ENCODE measurements around the gene CSNK2A1. TPM values are rescaled to one million over a fixed set of nuclear protein-coding genes. Genes with fewer than 3 reads are reported as not detected.
"Not testable (repeated sequence)": the region's sequence is repeated elsewhere in the genome, so short reads cannot be mapped to it uniquely, and the experiment has no call there.

The CSNK2A1 gene
- polyA plus RNA-seq, 1 experiment, result 71.5 TPM

DNA sequence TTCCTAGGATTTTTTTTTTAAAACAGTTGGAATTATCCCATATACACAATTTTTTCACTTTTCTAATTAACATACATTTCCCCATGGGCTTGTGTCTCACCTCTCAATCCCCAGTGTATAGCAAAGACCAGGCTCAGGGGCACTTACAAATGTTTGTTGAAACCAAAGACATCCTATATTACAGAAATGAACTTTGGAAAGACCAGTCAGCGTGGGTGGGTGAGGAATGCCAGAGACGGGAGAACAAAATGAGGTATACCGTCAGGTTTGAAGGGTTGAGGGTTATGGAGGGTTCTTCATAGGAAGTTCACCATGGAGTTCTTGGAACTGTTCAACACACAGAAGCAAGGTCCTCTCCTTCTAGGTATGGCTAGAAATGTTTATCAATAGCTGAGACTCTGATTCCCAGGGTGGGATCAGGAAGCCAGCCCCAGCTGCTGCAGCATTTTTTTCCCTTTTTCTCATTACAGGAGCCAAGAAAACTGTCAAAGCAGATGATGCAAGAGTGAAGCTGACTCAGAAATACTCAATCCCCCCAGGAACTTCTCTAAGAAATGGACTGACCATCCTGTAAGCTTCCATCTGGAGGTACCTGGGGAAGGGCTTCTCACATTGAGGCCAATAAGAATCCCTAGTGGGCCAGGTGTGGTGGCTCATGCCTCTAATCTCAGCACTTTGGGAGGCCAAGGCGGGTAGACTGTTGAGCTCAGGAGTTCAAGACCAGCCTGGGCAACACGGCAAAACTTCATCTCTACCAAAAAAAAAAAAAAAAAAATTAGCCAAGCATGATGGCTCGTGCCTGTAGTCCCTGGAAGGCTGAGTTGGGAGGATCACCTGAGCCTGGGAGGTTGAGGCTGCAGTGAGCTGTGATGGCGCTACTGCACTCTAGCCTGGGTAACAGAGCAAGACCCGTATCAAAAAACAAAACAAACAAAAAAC, 65.3 kb downstream of the CSNK2A1 start:
- DNase-seq (ENCODE audit: low read depth), result no peak
- ChIA-PET POLR2A (no interaction called here), CTCF (interaction anchor here (0.7 to 4.7 kb wide), 9 partner anchors 9 to 435 kb away, joined by 3 to 43 read pairs (median 4); partner anchors contain the start of gene TBC1D20)
- Histone ChIP-seq H3K27me3 (ENCODE audit: control insufficient read depth, insufficient read depth, low read length) (no peaks in the 10 kb centered on the region), H3K36me3 (ENCODE audit: control insufficient read depth, insufficient read depth, low read length) (peaks cover 5% of the 10 kb centered on the region), H3K4me3 (ENCODE audit: low read depth, low read length) (no peak overlapping the region)
- TF ChIP-seq, protein P1, sequence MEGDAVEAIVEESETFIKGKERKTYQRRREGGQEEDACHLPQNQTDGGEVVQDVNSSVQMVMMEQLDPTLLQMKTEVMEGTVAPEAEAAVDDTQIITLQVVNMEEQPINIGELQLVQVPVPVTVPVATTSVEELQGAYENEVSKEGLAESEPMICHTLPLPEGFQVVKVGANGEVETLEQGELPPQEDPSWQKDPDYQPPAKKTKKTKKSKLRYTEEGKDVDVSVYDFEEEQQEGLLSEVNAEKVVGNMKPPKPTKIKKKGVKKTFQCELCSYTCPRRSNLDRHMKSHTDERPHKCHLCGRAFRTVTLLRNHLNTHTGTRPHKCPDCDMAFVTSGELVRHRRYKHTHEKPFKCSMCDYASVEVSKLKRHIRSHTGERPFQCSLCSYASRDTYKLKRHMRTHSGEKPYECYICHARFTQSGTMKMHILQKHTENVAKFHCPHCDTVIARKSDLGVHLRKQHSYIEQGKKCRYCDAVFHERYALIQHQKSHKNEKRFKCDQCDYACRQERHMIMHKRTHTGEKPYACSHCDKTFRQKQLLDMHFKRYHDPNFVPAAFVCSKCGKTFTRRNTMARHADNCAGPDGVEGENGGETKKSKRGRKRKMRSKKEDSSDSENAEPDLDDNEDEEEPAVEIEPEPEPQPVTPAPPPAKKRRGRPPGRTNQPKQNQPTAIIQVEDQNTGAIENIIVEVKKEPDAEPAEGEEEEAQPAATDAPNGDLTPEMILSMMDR (IDR thresholded peaks at IDR 0.05; ENCODE audit: insufficient read depth, low read depth, low read length), result no peak

- CTCF ChIA-PET, result interaction anchor here (0.6 to 4.7 kb wide), 7 partner anchors 10 to 262 kb away, joined by 3 to 43 read pairs (median 3); no protein-coding TSS in a partner anchor
- POLR2A ChIA-PET, result not testable (repeated sequence)
Observed at GRCh38 chr20:476561-477249, 66.9 kb downstream of the CSNK2A1 start.

DNA sequence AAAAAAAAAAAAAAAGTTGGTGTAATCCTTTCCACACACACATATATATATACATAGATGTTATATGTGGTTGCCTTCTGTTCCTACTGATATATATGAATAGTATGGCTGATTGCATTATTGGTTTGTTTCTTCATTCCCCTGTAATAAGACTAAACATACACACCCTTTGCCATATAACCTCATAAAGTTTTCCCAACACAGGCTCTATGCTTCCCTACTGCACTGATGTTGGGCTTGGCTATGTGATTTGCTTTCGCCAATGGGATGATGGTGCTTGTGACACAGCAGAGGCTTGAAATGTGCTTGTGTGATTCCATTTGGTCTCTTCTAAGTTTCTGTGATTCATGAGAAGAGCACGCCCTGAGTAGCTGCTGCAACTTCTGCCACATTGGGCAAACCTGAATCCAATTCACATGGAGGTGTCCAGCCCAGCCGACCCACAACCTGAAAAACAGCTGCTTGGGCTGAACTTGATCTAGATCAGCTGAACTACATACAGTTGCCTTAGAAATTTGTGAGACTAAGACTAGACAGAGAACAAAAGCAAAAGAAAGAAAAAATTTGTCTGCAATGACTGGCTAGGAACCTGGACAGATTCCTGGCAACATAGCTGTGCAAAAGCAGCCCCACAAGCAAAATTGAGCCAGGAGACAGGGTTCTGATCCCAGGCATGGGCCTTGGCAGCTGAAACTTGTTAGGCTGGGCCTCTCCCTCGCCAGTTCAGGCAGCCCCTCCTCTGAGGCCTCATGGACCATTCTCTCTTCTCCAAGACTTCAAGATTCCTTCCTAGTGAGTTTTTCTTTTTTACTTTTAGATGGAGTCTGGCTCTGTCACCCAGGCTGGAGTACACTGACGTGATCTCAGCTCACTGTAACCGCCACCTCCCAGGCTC, 67.9 kb downstream of the CSNK2A1 start:
- no peaks in the 10 kb centered on the region for H3K27me3 ChIP-seq (ENCODE audit: control insufficient read depth, insufficient read depth, low read length)
- DNase-seq (ENCODE audit: low read depth), result no peak
- TF ChIP-seq, protein P1 (IDR thresholded peaks at IDR 0.05; ENCODE audit: insufficient read depth, low read depth, low read length), result no peak
- H3K4me3 ChIP-seq (ENCODE audit: low read depth, low read length), result no peak overlapping the region
- no peaks in the 10 kb centered on the region; the same call in none of the 2 replicates for H3K36me3 ChIP-seq (ENCODE audit: control insufficient read depth, insufficient read depth, low read length)
- CTCF ChIA-PET, result interaction anchor here (0.8 to 4.7 kb wide), 4 partner anchors 11 to 263 kb away, joined by 3 to 43 read pairs (median 4); no protein-coding TSS in a partner anchor
- POLR2A ChIA-PET, result no interaction called here

More at GRCh38 chr20:476561-477249, 66.9 kb downstream of the CSNK2A1 start:
- not testable (repeated sequence) for H3K36me3 ChIP-seq (ENCODE audit: control insufficient read depth, insufficient read depth, low read length); DNase-seq (ENCODE audit: low read depth); H3K27me3 ChIP-seq (ENCODE audit: control insufficient read depth, insufficient read depth, low read length); H3K4me3 ChIP-seq (ENCODE audit: low read depth, low read length)

- POLR2A ChIA-PET, result no interaction called here
- no peaks in the 10 kb centered on the region for H3K27me3 ChIP-seq (ENCODE audit: control insufficient read depth, insufficient read depth, low read length)
- no peak for DNase-seq (ENCODE audit: low read depth)
- CTCF ChIA-PET, result interaction anchor here (0.6 kb wide), 2 partner anchors 14 to 120 kb away, joined by 3 read pairs; no protein-coding TSS in a partner anchor
- no peak overlapping the region for H3K4me3 ChIP-seq (ENCODE audit: low read depth, low read length)
- TF ChIP-seq, protein P1 (IDR thresholded peaks at IDR 0.05; ENCODE audit: insufficient read depth, low read depth, low read length), result no peak
- H3K36me3 ChIP-seq (ENCODE audit: control insufficient read depth, insufficient read depth, low read length), result no peaks in the 10 kb centered on the region; the same call in none of the 2 replicates
Observed at GRCh38 chr20:474581-474980, 69.0 kb downstream of the CSNK2A1 start.

- POLR2A ChIA-PET, result no interaction called here
- TF ChIP-seq, protein P1 (IDR thresholded peaks at IDR 0.05; ENCODE audit: insufficient read depth, low read depth, low read length), result no peak
- no peak for DNase-seq (ENCODE audit: low read depth)
- H3K4me3 ChIP-seq (ENCODE audit: low read depth, low read length), result no peak overlapping the region
- no peaks in the 10 kb centered on the region; the same call in 1 of the 2 replicates for H3K36me3 ChIP-seq (ENCODE audit: control insufficient read depth, insufficient read depth, low read length)
- H3K27me3 ChIP-seq (ENCODE audit: control insufficient read depth, insufficient read depth, low read length), result no peaks in the 10 kb centered on the region
- CTCF ChIA-PET, result interaction anchor here (0.9 kb wide), 1 partner anchor 30 kb away, joined by 3 read pairs; no protein-coding TSS in a partner anchor
Observed at GRCh38 chr20:472889-473292, 70.7 kb downstream of the CSNK2A1 start.
